Measurements from ENCODE around the gene PHF14.
A peak's percentile ranks its signal among the peaks of the same experiment; 100 is the strongest.

Gene PHF14

GRCh38 chr7:11212816-11213215 is 239.1 kb downstream of the PHF14 start:
- peak; percentile 3 for DNase-seq

- no peak for DNase-seq
Observed at GRCh38 chr7:11213266-11213665, 239.6 kb downstream of the PHF14 start.

GRCh38 chr7:11216276-11216675 is 242.6 kb downstream of the PHF14 start:
- DNase-seq, result no peak

DNA sequence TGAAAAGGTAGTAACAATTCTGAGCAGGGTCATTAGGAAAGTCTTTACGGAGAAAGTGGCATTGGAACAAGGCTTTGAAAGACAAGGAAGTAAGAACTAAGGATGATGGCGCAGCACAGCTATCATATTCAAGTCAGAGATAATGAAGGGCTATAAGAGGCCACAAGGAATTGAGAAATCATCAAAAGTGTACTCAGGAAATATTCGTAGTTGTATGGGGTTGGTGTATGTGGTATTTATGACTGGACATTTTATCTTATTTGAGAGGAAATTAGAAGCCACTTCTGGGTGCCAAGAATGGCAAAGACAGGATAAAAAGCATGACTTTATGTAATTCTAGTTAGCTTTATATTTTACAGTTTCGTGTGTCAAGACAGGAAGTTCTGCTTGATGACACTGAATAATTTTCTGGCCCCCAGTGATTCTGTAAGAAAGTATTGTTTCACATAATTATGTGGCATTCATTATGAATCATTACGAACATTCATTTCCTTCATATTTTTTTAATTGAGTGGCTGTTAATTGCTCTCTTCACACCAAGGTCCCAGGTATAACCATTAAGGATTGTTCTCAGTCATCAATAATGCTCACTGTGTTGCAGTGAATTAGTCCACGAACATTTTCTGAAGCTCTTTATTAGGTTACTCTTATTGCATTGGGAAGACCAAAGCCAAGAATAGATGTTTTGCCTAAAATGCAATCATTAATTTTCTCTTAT is 244.3 kb downstream of the PHF14 start:
- DNase-seq, result no peak

All from NCI-H146 (cell line).